Astrocyte of the spinal cord (primary cell): ENCODE measurements around the gene CACUL1.
A peak's percentile ranks its signal among the peaks of the same experiment; 100 is the strongest.

Experiments used
- DNase-seq: peaks from one replicate; pipeline ENCODE4 v3.0.0; 2011; ENCODE audit warnings: low read depth, low spot score
- H3K4me3 ChIP-seq: 2 replicates; pipeline ENCODE4 v1.5.1; 2011; ENCODE audit warnings: low read depth, mild to moderate bottlenecking, low read length, moderate library complexity
- CTCF ChIP-seq: IDR thresholded peaks from 2 replicates; pipeline ENCODE4 v1.5.1; 2012; ENCODE audit warnings: low read depth, mild to moderate bottlenecking, low read length, inconsistent platforms
- in situ Hi-C: cut with HindIII; loops from 2 replicates; pipeline ENCODE4 v1.10.0; 2017; ENCODE audit warnings: low sequenced_read_pairs

CACUL1 gene

GRCh38 chr10:118669020-118669791 is 85.6 kb downstream of the CACUL1 start:
- TF ChIP-seq CTCF, result no peak
- in situ Hi-C loops, result no loop called here
- peak; percentile 83 for DNase-seq
- no peak overlapping the region for H3K4me3 ChIP-seq

GRCh38 chr10:118668228-118668952 is 86.4 kb downstream of the CACUL1 start:
- in situ Hi-C loops, result no loop called here
- no peak for DNase-seq
- no peak overlapping the region for H3K4me3 ChIP-seq
- TF ChIP-seq CTCF, result peak; percentile 8

GRCh38 chr10:118667732-118668131 is 87.0 kb downstream of the CACUL1 start:
- no peak for DNase-seq
- H3K4me3 ChIP-seq, result no peak overlapping the region
- in situ Hi-C loops, result no loop called here
- TF ChIP-seq CTCF, result no peak

- TF ChIP-seq CTCF, result no peak
- in situ Hi-C loops, result no loop called here
- H3K4me3 ChIP-seq, result no peak overlapping the region
- DNase-seq, result no peak
Observed at GRCh38 chr10:118666350-118666749, 88.4 kb downstream of the CACUL1 start.

- no peak for DNase-seq
- in situ Hi-C loops, result no loop called here
- TF ChIP-seq CTCF, result no peak
- no peak overlapping the region for H3K4me3 ChIP-seq
Observed at GRCh38 chr10:118664321-118664720, 90.4 kb downstream of the CACUL1 start.

DNA sequence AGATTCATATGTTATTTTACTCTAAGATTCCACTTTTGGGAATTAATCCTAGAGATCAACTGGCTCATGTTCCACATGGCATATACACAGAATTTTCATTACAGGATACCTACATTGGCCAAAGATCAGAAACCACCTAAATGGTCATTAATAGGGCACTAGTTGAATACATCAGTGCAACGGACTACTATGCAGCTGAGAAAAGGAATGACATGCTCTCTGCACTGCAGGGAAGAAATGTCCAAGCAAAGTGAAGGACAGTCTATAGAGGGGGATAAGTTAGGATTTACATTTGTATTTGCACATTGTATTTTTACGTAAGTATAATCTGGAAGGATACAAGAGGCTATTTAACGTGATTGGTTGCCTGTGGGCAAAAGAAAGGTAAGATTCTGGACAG is 91.6 kb downstream of the CACUL1 start:
- in situ Hi-C loops, result no loop called here
- no peak overlapping the region for H3K4me3 ChIP-seq

More for the DNA sequence above, 91.6 kb downstream of the CACUL1 start:
- no peak for DNase-seq
- no peak for TF ChIP-seq CTCF
